GM13977 (cell line): ENCODE results near the gene PLEK.

ENCODE experiments used
- DNase-seq: peaks from one replicate; pipeline ENCODE4 v3.0.0; 2012; ENCODE audit warnings: low spot score
- CTCF ChIP-seq: IDR thresholded peaks from 2 replicates; pipeline ENCODE4 v1.5.1; 2012; ENCODE audit warnings: mild to moderate bottlenecking, control low read depth; ENCODE audit not compliant: insufficient read depth; ENCODE audit errors: extremely low read depth, missing control alignments
- in situ Hi-C: fragments of 300-500 bp; cut with MboI; formaldehyde crosslinking; loops from one replicate; pipeline ENCODE4 v1.12.0; 2022; ENCODE audit warnings: low sequenced_read_pairs, low pct_unique_long_range_greater_than_20kb, mixed read lengths, inconsistent platforms; ENCODE audit not compliant: unreplicated experiment

The PLEK gene

DNA sequence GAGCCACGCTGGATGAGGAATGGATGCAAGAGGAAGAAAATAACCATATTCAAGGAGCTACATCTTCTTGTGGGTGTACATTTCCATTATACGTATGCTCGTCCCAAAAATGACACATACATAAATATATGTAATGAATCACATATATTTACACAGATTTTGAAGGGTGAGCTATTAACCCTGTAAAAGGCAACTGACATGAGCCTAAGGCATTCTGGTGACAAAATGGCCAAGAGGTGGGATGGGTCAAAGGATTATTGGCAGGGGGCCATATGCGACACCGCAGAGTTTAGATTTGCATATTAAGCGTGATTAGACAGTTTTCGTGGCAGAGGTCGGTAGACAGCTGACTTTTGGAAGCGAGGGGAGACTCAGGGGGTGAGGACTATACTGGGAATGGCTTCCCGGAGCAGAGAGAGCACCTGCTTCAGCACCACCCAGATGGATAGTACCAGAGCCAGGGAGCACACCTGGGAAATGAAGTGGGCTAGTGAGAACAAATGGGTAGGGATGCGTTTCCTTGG lies 44.9 kb upstream of the PLEK start:
- in situ Hi-C loops: no loop called here
- DNase-seq: no peak
- TF ChIP-seq CTCF: no peak

DNA sequence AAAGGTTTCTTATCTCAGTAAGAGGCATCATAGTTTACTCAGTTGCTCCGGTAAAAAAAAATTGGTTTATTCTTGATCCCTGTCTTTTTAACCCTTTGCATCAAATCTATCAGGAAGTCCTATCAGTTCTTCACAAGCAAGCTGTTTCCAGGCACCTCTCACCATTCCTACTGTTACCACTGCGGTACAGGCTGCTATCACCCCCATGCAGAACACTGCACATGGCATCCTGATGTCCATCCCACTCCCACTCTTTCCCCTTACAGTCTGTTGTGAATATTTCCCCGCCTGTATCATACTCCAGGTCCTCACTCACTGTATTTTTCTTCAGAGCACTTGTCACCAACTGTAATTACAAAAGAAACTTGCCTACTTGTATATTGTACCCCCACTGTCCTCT lies 40.0 kb upstream of the PLEK start:
- in situ Hi-C loops: no loop called here
- TF ChIP-seq CTCF: no peak
- no peak for DNase-seq

DNA sequence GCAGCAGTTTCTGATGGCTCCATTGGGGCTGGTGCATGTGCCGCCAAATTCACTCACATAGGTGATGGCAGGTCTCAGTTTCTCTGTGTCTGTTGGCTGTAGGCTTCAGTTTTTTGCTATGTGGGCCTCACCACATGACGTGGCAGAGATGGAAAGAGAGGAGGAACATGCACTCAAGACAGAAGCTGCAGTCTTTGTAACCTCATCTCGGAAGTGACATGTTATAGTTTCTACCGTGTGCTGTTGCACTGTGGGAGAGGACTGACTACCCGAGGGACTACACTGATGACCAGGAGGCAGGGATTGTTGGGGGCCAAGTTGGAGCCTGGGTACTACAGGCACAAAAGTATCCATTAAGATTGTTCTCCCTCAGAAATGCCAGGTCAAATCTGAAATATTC lies 36.2 kb upstream of the PLEK start:
- DNase-seq: no peak
- no peak for TF ChIP-seq CTCF
- in situ Hi-C loops: no loop called here

DNA sequence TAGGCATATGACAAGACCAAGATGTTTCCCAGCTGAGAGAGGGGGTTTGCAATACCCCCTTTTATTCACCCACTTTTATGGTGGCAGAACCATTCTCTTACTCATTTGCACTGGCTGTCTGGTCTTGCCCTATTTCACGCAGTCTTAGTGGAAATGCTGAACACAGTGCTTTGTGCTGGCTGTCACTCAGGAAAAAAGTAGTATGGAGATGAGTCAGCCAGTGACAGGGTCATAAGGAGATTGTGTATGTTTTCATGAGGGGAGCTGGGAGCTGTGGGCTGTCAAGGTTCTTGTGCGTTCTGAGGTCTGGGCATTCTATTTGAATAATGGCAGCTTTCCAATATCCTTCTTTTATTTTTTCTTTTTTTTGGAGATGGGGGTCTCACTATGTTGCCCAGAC lies 34.4 kb upstream of the PLEK start:
- TF ChIP-seq CTCF: no peak
- in situ Hi-C loops: no loop called here
- DNase-seq: no peak

- in situ Hi-C loops: no loop called here
- DNase-seq: no peak
- TF ChIP-seq CTCF: no peak
Measured at GRCh38 chr2:68333009-68333408, 32.1 kb upstream of the PLEK start.

DNA sequence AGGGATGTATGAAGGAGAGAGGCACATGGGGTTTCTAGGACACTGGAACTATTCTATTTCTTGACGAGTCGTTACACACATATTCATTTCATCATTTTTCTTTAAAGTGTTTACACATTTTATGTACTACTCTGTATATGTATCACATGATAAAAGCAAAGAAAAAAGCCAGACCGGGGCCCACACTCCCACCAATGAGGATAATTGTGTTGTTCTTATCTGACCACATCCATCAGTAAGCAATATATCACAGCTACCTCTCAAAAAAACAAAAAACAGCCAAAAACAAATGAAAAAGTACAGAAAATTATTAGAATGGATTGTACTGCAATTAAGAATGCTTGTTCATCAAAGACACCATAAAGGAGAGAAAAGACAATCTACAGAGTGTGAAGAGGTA lies 31.2 kb upstream of the PLEK start:
- no peak for DNase-seq
- in situ Hi-C loops: no loop called here
- TF ChIP-seq CTCF: no peak

- DNase-seq: no peak
- in situ Hi-C loops: no loop called here
- TF ChIP-seq CTCF: no peak
Measured at GRCh38 chr2:68336192-68336591, 28.9 kb upstream of the PLEK start.
